ENCODE data around the gene COX5B.
"Not testable (repeated sequence)": the region's sequence is repeated elsewhere in the genome, so short reads cannot be mapped to it uniquely, and the experiment has no call there.

COX5B gene

GRCh38 chr2:97617911-97618310 lies 28.0 kb upstream of the COX5B start:
- no peaks in the 10 kb centered on the region for H3K4me1 ChIP-seq (ENCODE audit: control insufficient read depth in 1 of 2, insufficient read depth in 2 of 2, low read length in 2 of 2)
- H3K27me3 ChIP-seq (ENCODE audit: insufficient read depth, low read length), result no peaks in the 10 kb centered on the region
- H3K14ac ChIP-seq (ENCODE audit: low read length), result no peak overlapping the region
- no peaks in the 10 kb centered on the region for H3K9me3 ChIP-seq (ENCODE audit: insufficient read depth, low read depth, low read length)
- no peak overlapping the region for H4K12ac ChIP-seq (ENCODE audit: low read depth, low read length)
- H2BK12ac ChIP-seq (ENCODE audit: low read length), result no peak overlapping the region
- no peak overlapping the region for H2AFZ ChIP-seq (ENCODE audit: insufficient read depth, low read length, poor library complexity)
- no peak overlapping the region for H3K4me3 ChIP-seq (ENCODE audit: low read depth, low read length)
- no peak overlapping the region for H4K8ac ChIP-seq (ENCODE audit: low read depth, low read length)
- H3K23ac ChIP-seq (ENCODE audit: low read length), result no peak overlapping the region
- no peak overlapping the region for H2BK5ac ChIP-seq (ENCODE audit: low read depth, low read length, poor library complexity)
- H3K4me2 ChIP-seq (ENCODE audit: low read length), result no peak overlapping the region
- H4K91ac ChIP-seq (ENCODE audit: low read depth, low read length), result no peak overlapping the region
- no CpG with 5 or more reads among the region's 6 CpGs for WGBS (ENCODE audit: extremely low coverage, insufficient coverage, insufficient read length)
- H2AK5ac ChIP-seq (ENCODE audit: low read length), result no peak overlapping the region
- H3K18ac ChIP-seq (ENCODE audit: low read length), result no peak overlapping the region
- H3K4ac ChIP-seq (ENCODE audit: low read depth, low read length), result no peak overlapping the region
- no peaks in the 10 kb centered on the region for H3K79me1 ChIP-seq (ENCODE audit: low read length)
- no peak for DNase-seq
- H3K9ac ChIP-seq (ENCODE audit: low read length), result no peak overlapping the region
- no peaks in the 10 kb centered on the region for H3K36me3 ChIP-seq (ENCODE audit: control insufficient read depth in 1 of 2, insufficient read depth in 2 of 2, low read length in 2 of 2)
- no peaks in the 10 kb centered on the region for H3K79me2 ChIP-seq (ENCODE audit: control insufficient read depth, insufficient read depth, low read length, poor library complexity)
- no peak overlapping the region for H3K27ac ChIP-seq (ENCODE audit: low read depth, low read length)
- H2BK120ac ChIP-seq (ENCODE audit: insufficient read depth, low read length, poor library complexity), result no peak overlapping the region

GRCh38 chr2:97618939-97619827 lies 26.7 kb upstream of the COX5B start:
- not testable (repeated sequence) for H2BK12ac ChIP-seq (ENCODE audit: low read length)
- WGBS (ENCODE audit: extremely low coverage, insufficient coverage, insufficient read length), result no CpG with 5 or more reads among the region's 14 CpGs

GRCh38 chr2:97620492-97620891 lies 25.4 kb upstream of the COX5B start:
- not testable (repeated sequence) for H3K9ac ChIP-seq (ENCODE audit: low read length); H3K79me1 ChIP-seq (ENCODE audit: low read length); H2AFZ ChIP-seq (ENCODE audit: insufficient read depth, low read length, poor library complexity); H3K9me3 ChIP-seq (ENCODE audit: insufficient read depth, low read depth, low read length); H3K27ac ChIP-seq (ENCODE audit: low read depth, low read length); H3K79me2 ChIP-seq (ENCODE audit: control insufficient read depth, insufficient read depth, low read length, poor library complexity); H2BK120ac ChIP-seq (ENCODE audit: insufficient read depth, low read length, poor library complexity); H3K23ac ChIP-seq (ENCODE audit: low read length); H4K8ac ChIP-seq (ENCODE audit: low read depth, low read length); DNase-seq; H3K27me3 ChIP-seq (ENCODE audit: insufficient read depth, low read length); H4K91ac ChIP-seq (ENCODE audit: low read depth, low read length); H2BK12ac ChIP-seq (ENCODE audit: low read length); H3K4me2 ChIP-seq (ENCODE audit: low read length); H3K4me1 ChIP-seq (ENCODE audit: control insufficient read depth in 1 of 2, insufficient read depth in 2 of 2, low read length in 2 of 2); H4K12ac ChIP-seq (ENCODE audit: low read depth, low read length); H3K4ac ChIP-seq (ENCODE audit: low read depth, low read length); H3K18ac ChIP-seq (ENCODE audit: low read length); H3K4me3 ChIP-seq (ENCODE audit: low read depth, low read length); H2AK5ac ChIP-seq (ENCODE audit: low read length); H2BK5ac ChIP-seq (ENCODE audit: low read depth, low read length, poor library complexity); H3K36me3 ChIP-seq (ENCODE audit: control insufficient read depth in 1 of 2, insufficient read depth in 2 of 2, low read length in 2 of 2); H3K14ac ChIP-seq (ENCODE audit: low read length)
- WGBS (ENCODE audit: extremely low coverage, insufficient coverage, insufficient read length), result no CpG with 5 or more reads among the region's 1 CpG

More at GRCh38 chr2:97618939-97619827, 26.7 kb upstream of the COX5B start:
- H2AK5ac ChIP-seq (ENCODE audit: low read length); H3K79me2 ChIP-seq (ENCODE audit: control insufficient read depth, insufficient read depth, low read length, poor library complexity); H3K4me3 ChIP-seq (ENCODE audit: low read depth, low read length); H2BK120ac ChIP-seq (ENCODE audit: insufficient read depth, low read length, poor library complexity); H2AFZ ChIP-seq (ENCODE audit: insufficient read depth, low read length, poor library complexity); H3K9me3 ChIP-seq (ENCODE audit: insufficient read depth, low read depth, low read length); H3K27me3 ChIP-seq (ENCODE audit: insufficient read depth, low read length); H3K4me1 ChIP-seq (ENCODE audit: control insufficient read depth in 1 of 2, insufficient read depth in 2 of 2, low read length in 2 of 2); H3K14ac ChIP-seq (ENCODE audit: low read length); H3K4ac ChIP-seq (ENCODE audit: low read depth, low read length); H4K91ac ChIP-seq (ENCODE audit: low read depth, low read length); H3K18ac ChIP-seq (ENCODE audit: low read length); H3K79me1 ChIP-seq (ENCODE audit: low read length); H4K8ac ChIP-seq (ENCODE audit: low read depth, low read length); H3K36me3 ChIP-seq (ENCODE audit: control insufficient read depth in 1 of 2, insufficient read depth in 2 of 2, low read length in 2 of 2); H3K9ac ChIP-seq (ENCODE audit: low read length); H3K4me2 ChIP-seq (ENCODE audit: low read length); H3K27ac ChIP-seq (ENCODE audit: low read depth, low read length); H4K12ac ChIP-seq (ENCODE audit: low read depth, low read length); DNase-seq; H2BK5ac ChIP-seq (ENCODE audit: low read depth, low read length, poor library complexity); H3K23ac ChIP-seq (ENCODE audit: low read length): not testable (repeated sequence)

- H3K4me1 ChIP-seq (ENCODE audit: control insufficient read depth in 1 of 2, insufficient read depth in 2 of 2, low read length in 2 of 2); H2BK12ac ChIP-seq (ENCODE audit: low read length); H3K14ac ChIP-seq (ENCODE audit: low read length); H3K4me2 ChIP-seq (ENCODE audit: low read length); H4K91ac ChIP-seq (ENCODE audit: low read depth, low read length); H3K79me2 ChIP-seq (ENCODE audit: control insufficient read depth, insufficient read depth, low read length, poor library complexity); H2BK120ac ChIP-seq (ENCODE audit: insufficient read depth, low read length, poor library complexity); H3K4ac ChIP-seq (ENCODE audit: low read depth, low read length); H3K9ac ChIP-seq (ENCODE audit: low read length); H3K18ac ChIP-seq (ENCODE audit: low read length); H3K27ac ChIP-seq (ENCODE audit: low read depth, low read length); H3K4me3 ChIP-seq (ENCODE audit: low read depth, low read length); DNase-seq; H2AFZ ChIP-seq (ENCODE audit: insufficient read depth, low read length, poor library complexity); H2BK5ac ChIP-seq (ENCODE audit: low read depth, low read length, poor library complexity); H3K23ac ChIP-seq (ENCODE audit: low read length); H4K12ac ChIP-seq (ENCODE audit: low read depth, low read length); H3K36me3 ChIP-seq (ENCODE audit: control insufficient read depth in 1 of 2, insufficient read depth in 2 of 2, low read length in 2 of 2); H3K27me3 ChIP-seq (ENCODE audit: insufficient read depth, low read length); H4K8ac ChIP-seq (ENCODE audit: low read depth, low read length); H3K9me3 ChIP-seq (ENCODE audit: insufficient read depth, low read depth, low read length); H3K79me1 ChIP-seq (ENCODE audit: low read length); H2AK5ac ChIP-seq (ENCODE audit: low read length): not testable (repeated sequence)
Measured at GRCh38 chr2:97622976-97623375, 22.9 kb upstream of the COX5B start.

Data from trophoblast cell (in vitro differentiated cells and primary cell).